ENCODE results near the gene VAC14. TPM values are rescaled to one million over a fixed set of nuclear protein-coding genes. Genes with fewer than 3 reads are reported as not detected.

VAC14 gene
- total and polyA plus RNA-seq, 2 experiments from 2014 or later = 42.3 to 77.7 TPM

GRCh38 chr16:70740914-70741782 is 59.8 kb downstream of the VAC14 start (continued):
- TF ChIP-seq ZNF462 (CRISPR knock-in tag; IDR thresholded peaks at IDR 0.05) = no peak
- TF ChIP-seq EZH2 (IDR thresholded peaks at IDR 0.05; ENCODE audit: low read depth, unreplicated experiment) = no peak

GRCh38 chr16:70740174-70740913 is 60.6 kb downstream of the VAC14 start:
- no peaks in the 10 kb centered on the region for H3K27me3 ChIP-seq (ENCODE audit: insufficient read depth)
- no peaks in the 10 kb centered on the region for H3F3A ChIP-seq (replicated peaks; ENCODE audit: low read depth)
- H3K27ac ChIP-seq (ENCODE audit: low read depth) = no peak overlapping the region
- no peaks in the 10 kb centered on the region; the same call in 1 of the 2 replicates for H3K4me1 ChIP-seq (ENCODE audit: insufficient read depth)
- H3K4me2 ChIP-seq = no peak overlapping the region
- H3K4me3 ChIP-seq = no peak overlapping the region
- no peak overlapping the region for H2AFZ ChIP-seq
- H3K36me3 Mint-ChIP-seq (ENCODE audit: low read depth) = peaks cover 29% of the 10 kb centered on the region
- H3K27ac Mint-ChIP-seq = no peak overlapping the region
- 0 out of 3 replicates have a peak, but pooled peaks cover 8% of the 10 kb centered on the region for H3K9me3 Mint-ChIP-seq
- no peak for ATAC-seq
- no peak for DNase-seq (ENCODE audit: low spot score)
- no peaks in the 10 kb centered on the region for H3K79me2 ChIP-seq (replicated peaks; ENCODE audit: insufficient read depth)
- no peak overlapping the region for H3K4me3 Mint-ChIP-seq
- H3K9me2 ChIP-seq (ENCODE audit: insufficient read depth) = no peaks in the 10 kb centered on the region
- H3K36me3 ChIP-seq (ENCODE audit: insufficient read depth) = peaks cover 5% of the 10 kb centered on the region
- H4K20me1 ChIP-seq (replicated peaks; ENCODE audit: insufficient read depth) = no peaks in the 10 kb centered on the region
- H3K4me1 Mint-ChIP-seq = peaks cover 25% of the 10 kb centered on the region
- H3K27me3 Mint-ChIP-seq (ENCODE audit: insufficient read depth, low read depth, poor library complexity) = peaks cover 13% of the 10 kb centered on the region
- no peak for TF ChIP-seq ZNF331 (CRISPR knock-in tag; IDR thresholded peaks at IDR 0.05; ENCODE audit: low read depth)
- TF ChIP-seq POLR2AphosphoS5 (IDR thresholded peaks at IDR 0.05; ENCODE audit: low read depth) = no peak
- TF ChIP-seq ZNF114 (CRISPR knock-in tag; IDR thresholded peaks at IDR 0.05) = no peak
- TF ChIP-seq, protein P1, sequence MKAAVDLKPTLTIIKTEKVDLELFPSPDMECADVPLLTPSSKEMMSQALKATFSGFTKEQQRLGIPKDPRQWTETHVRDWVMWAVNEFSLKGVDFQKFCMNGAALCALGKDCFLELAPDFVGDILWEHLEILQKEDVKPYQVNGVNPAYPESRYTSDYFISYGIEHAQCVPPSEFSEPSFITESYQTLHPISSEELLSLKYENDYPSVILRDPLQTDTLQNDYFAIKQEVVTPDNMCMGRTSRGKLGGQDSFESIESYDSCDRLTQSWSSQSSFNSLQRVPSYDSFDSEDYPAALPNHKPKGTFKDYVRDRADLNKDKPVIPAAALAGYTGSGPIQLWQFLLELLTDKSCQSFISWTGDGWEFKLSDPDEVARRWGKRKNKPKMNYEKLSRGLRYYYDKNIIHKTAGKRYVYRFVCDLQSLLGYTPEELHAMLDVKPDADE (IDR thresholded peaks at IDR 0.05) = no peak
- TF ChIP-seq EZH2 (IDR thresholded peaks at IDR 0.05; ENCODE audit: low read depth, unreplicated experiment) = no peak
- no peak for TF ChIP-seq EZH2phosphoT487 (IDR thresholded peaks at IDR 0.05; ENCODE audit: unreplicated experiment)
- TF ChIP-seq, protein P2, sequence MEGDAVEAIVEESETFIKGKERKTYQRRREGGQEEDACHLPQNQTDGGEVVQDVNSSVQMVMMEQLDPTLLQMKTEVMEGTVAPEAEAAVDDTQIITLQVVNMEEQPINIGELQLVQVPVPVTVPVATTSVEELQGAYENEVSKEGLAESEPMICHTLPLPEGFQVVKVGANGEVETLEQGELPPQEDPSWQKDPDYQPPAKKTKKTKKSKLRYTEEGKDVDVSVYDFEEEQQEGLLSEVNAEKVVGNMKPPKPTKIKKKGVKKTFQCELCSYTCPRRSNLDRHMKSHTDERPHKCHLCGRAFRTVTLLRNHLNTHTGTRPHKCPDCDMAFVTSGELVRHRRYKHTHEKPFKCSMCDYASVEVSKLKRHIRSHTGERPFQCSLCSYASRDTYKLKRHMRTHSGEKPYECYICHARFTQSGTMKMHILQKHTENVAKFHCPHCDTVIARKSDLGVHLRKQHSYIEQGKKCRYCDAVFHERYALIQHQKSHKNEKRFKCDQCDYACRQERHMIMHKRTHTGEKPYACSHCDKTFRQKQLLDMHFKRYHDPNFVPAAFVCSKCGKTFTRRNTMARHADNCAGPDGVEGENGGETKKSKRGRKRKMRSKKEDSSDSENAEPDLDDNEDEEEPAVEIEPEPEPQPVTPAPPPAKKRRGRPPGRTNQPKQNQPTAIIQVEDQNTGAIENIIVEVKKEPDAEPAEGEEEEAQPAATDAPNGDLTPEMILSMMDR (conservative IDR thresholded peaks at IDR 0.05; ENCODE audit: low read depth in 2 of 2) = no peak
- TF ChIP-seq NANOG (IDR thresholded peaks at IDR 0.05; ENCODE audit: borderline replicate concordance) = no peak
- no peak for TF ChIP-seq STAT1 (IDR thresholded peaks at IDR 0.05; ENCODE audit: unreplicated experiment)
- no peak for TF ChIP-seq JUNB (IDR thresholded peaks at IDR 0.05; ENCODE audit: unreplicated experiment)

All from GM23338 (cell line).